A549 (cell line): Measurements from ENCODE around the gene XRN1.

ENCODE experiments used
- BHLHE40 ChIP-seq: IDR thresholded peaks from 2 replicates; pipeline ENCODE4 v1.6.1; 2012; ENCODE audit warnings: low read depth, low read length, inconsistent platforms
- CEBPB ChIP-seq, 2 experiments: fragments of >200 bp in 1 of 2; sonication (Bioruptor Twin) in 1 of 2; formaldehyde crosslinking in 1 of 2; IDR thresholded peaks; 2 replicates each; pipeline ENCODE4 v1.6.1; 2012 to 2016
- CTCF ChIP-seq: fragments of >200 bp; sonication (Bioruptor Twin); formaldehyde crosslinking; IDR thresholded peaks from 3 replicates; pipeline ENCODE4 v1.5.1; 2016
- EP300 ChIP-seq, 2 experiments: fragments of >200 bp; sonication (Bioruptor Twin); formaldehyde crosslinking; IDR thresholded peaks; 2 replicates in 1 of 2; 3 replicates in 1 of 2; pipeline ENCODE4 v1.6.1; 2016 to 2017
- MAFK ChIP-seq: fragments of 450-650 bp; IDR thresholded peaks from 2 replicates; pipeline ENCODE4 v1.6.1; 2014; ENCODE audit not compliant: partially characterized antibody
- MYC ChIP-seq: IDR thresholded peaks from 2 replicates; pipeline ENCODE4 v1.6.1; 2012; ENCODE audit warnings: mild to moderate bottlenecking, inconsistent platforms, low read length, improper control_type of control experiment, borderline replicate concordance
- RAD21 ChIP-seq, 2 experiments: fragments of >200 bp in 1 of 2; sonication (Bioruptor Twin) in 1 of 2; formaldehyde crosslinking in 1 of 2; IDR thresholded peaks in 1 of 2; conservative IDR thresholded peaks in 1 of 2; 2 replicates in 1 of 2; 3 replicates in 1 of 2; pipeline ENCODE4 v1.6.1; 2012 to 2018; ENCODE audit warnings: inconsistent platforms in 1 of 2
- REST ChIP-seq: fragments of 200-600 bp; sonication (generic); IDR thresholded peaks from 2 replicates; pipeline ENCODE4 v1.6.1; 2016; ENCODE audit warnings: antibody characterized with exemption, mild to moderate bottlenecking, moderate library complexity
- RNF2 ChIP-seq: fragments of 200-600 bp; sonication (generic); IDR thresholded peaks from 2 replicates; pipeline ENCODE4 v1.6.1; 2016; ENCODE audit warnings: low read depth, mild to moderate bottlenecking, antibody characterized with exemption, moderate library complexity, borderline replicate concordance
- SMC3 ChIP-seq: fragments of >200 bp; sonication (Bioruptor Twin); formaldehyde crosslinking; IDR thresholded peaks from 3 replicates; pipeline ENCODE4 v1.6.1; 2018; ENCODE audit warnings: inconsistent platforms

- TF ChIP-seq BHLHE40 (no peak), EP300 (IDR thresholded peaks at IDR 0.05) (no peak), CTCF (no peak), RAD21 (conservative IDR thresholded peaks at IDR 0.05 in 1 of 2, IDR thresholded peaks at IDR 0.05 in 1 of 2) (no peak), RNF2 (no peak), SMC3 (no peak), MYC (no peak), REST (no peak), CEBPB (IDR thresholded peaks at IDR 0.05) (no peak), MAFK (no peak)
Measured at GRCh38 chr3:142450881-142451280, 3.0 kb upstream of the XRN1 start.
